H1 (cell line): ENCODE results near the gene RPUSD3. TPM values are rescaled to one million over a fixed set of nuclear protein-coding genes. Genes with fewer than 3 reads are reported as not detected.

ENCODE experiments used
- CTCF ChIA-PET: fragments of 300-600 bp; sonication (Branson Sonifier 250); formaldehyde crosslinking; loops from one replicate; lab custom pipeline; 2021; ENCODE audit not compliant: partially characterized antibody; lab: Charles Lee
- POLR2A ChIA-PET: fragments of 300-600 bp; sonication (Branson Sonifier 250); formaldehyde crosslinking; loops from one replicate; lab custom pipeline; 2021; ENCODE audit warnings: inconsistent platforms; ENCODE audit not compliant: partially characterized antibody; lab: Charles Lee
- DNase-seq, 2 experiments: peaks; one replicate each; pipeline versions ENCODE4 v3.0.0 to v3.0.0-alpha.2; 2010 to 2022; ENCODE audit warnings: low spot score in 2 of 2, low read depth in 1 of 2, mixed read lengths in 1 of 2
- FAIRE-seq: peaks from 2 replicates; lab custom pipeline; 2011; peaks lifted over from hg19 to GRCh38; lab: Jason Lieb, UNC
- H2AFZ ChIP-seq: 2 replicates; pipeline ENCODE4 v1.8.1; 2012; ENCODE audit warnings: low read length, inconsistent platforms
- H2AK5ac ChIP-seq: 2 replicates; pipeline ENCODE4 v1.6.1; 2013; ENCODE audit warnings: low read depth, low read length
- H2BK120ac ChIP-seq: replicated peaks from 2 replicates; pipeline ENCODE3; 2013; ENCODE audit warnings: low read depth, low read length, inconsistent platforms
- H2BK12ac ChIP-seq: 2 replicates; pipeline ENCODE4 v1.6.1; 2013; ENCODE audit warnings: low read depth, low read length
- H2BK15ac ChIP-seq: 2 replicates; pipeline ENCODE4 v1.6.1; 2013; ENCODE audit warnings: low read length
- H2BK20ac ChIP-seq: 2 replicates; pipeline ENCODE4 v1.6.1; 2013; ENCODE audit warnings: low read length
- H2BK5ac ChIP-seq: 2 replicates; pipeline ENCODE4 v1.6.1; 2013; ENCODE audit warnings: low read depth, low read length
- H3K14ac ChIP-seq: 2 replicates; pipeline ENCODE4 v1.6.1; 2013; ENCODE audit warnings: inconsistent platforms; ENCODE audit not compliant: insufficient read length
- H3K18ac ChIP-seq: 2 replicates; pipeline ENCODE4 v1.6.1; 2013; ENCODE audit warnings: low read length; ENCODE audit errors: extremely low read depth
- H3K23ac ChIP-seq: 2 replicates; pipeline ENCODE4 v1.6.1; 2013; ENCODE audit warnings: inconsistent platforms; ENCODE audit not compliant: insufficient read length
- H3K23me2 ChIP-seq: 2 replicates; pipeline ENCODE4 v1.6.1; 2013; ENCODE audit warnings: low read depth, low read length
- H3K27ac ChIP-seq: 2 replicates; pipeline ENCODE4 v1.6.1; 2011; ENCODE audit warnings: low read depth, low read length, inconsistent platforms
- H3K27me3 ChIP-seq, 4 experiments: replicated peaks in 1 of 4; 1 replicate in 1 of 4; 2 replicates in 3 of 4; pipeline versions ENCODE4 v1.6.1 to v1.8.1; 2011 to 2013; ENCODE audit warnings: low read length in 3 of 4, mild to moderate bottlenecking in 3 of 4, inconsistent platforms in 2 of 4, mixed read lengths in 2 of 4, moderate library complexity in 1 of 4; ENCODE audit not compliant: control insufficient read depth in 3 of 4, insufficient read depth in 3 of 4; ENCODE audit errors: extremely low read depth in 1 of 4
- H3K36me3 ChIP-seq, 4 experiments: 2 replicates each; pipeline versions ENCODE4 v1.6.1 to v1.8.1; 2011 to 2013; ENCODE audit warnings: mild to moderate bottlenecking in 4 of 4, low read length in 3 of 4, moderate library complexity in 2 of 4, control low read depth in 1 of 4, inconsistent platforms in 1 of 4; ENCODE audit not compliant: insufficient read depth in 4 of 4, control insufficient read depth in 2 of 4
- H3K4ac ChIP-seq: replicated peaks from 2 replicates; pipeline ENCODE3; 2013; ENCODE audit warnings: low read length, low read depth, mixed read lengths, inconsistent platforms; ENCODE audit not compliant: insufficient read length
- H3K4me1 ChIP-seq, 4 experiments: replicated peaks in 1 of 4; 1 replicate in 1 of 4; 2 replicates in 3 of 4; pipeline versions ENCODE4 v1.6.1 to v1.8.1; 2011 to 2013; ENCODE audit warnings: low read length in 3 of 4, inconsistent platforms in 2 of 4, mixed read lengths in 1 of 4; ENCODE audit not compliant: insufficient read depth in 4 of 4, control insufficient read depth in 3 of 4
- H3K4me2 ChIP-seq, 2 experiments: 2 replicates each; pipeline versions ENCODE4 v1.6.1 to v1.8.1; 2011 to 2013; ENCODE audit warnings: low read depth in 2 of 2, low read length in 2 of 2, control low read depth in 1 of 2, inconsistent platforms in 1 of 2, mild to moderate bottlenecking in 1 of 2; ENCODE audit not compliant: insufficient read depth in 1 of 2
- H3K4me3 ChIP-seq, 4 experiments: fragments of 200-600, 300-600 bp in 1 of 4; sonication (generic), shearing (Covaris generic), sonication (Bioruptor Twin) in 1 of 4; 2 replicates each; pipeline versions ENCODE4 v1.5.1 to v1.8.1; 2011 to 2016; ENCODE audit warnings: low read length in 4 of 4, low read depth in 3 of 4, control low read depth in 2 of 4, inconsistent platforms in 2 of 4, mild to moderate bottlenecking in 2 of 4, mixed read lengths in 1 of 4, moderate library complexity in 1 of 4; ENCODE audit not compliant: insufficient read depth in 2 of 4; ENCODE audit errors: extremely low read depth in 1 of 4
- H3K56ac ChIP-seq: replicated peaks from 2 replicates; pipeline ENCODE3; 2013; ENCODE audit warnings: low read depth, mild to moderate bottlenecking, mixed read lengths, low read length, inconsistent platforms; ENCODE audit not compliant: insufficient read length
- H3K79me1 ChIP-seq: 2 replicates; pipeline ENCODE4 v1.6.1; 2013; ENCODE audit warnings: low read depth, low read length, control low read depth
- H3K79me2 ChIP-seq, 2 experiments: 2 replicates each; pipeline versions ENCODE4 v1.6.1 to v1.8.1; 2012 to 2013; ENCODE audit warnings: low read length in 2 of 2, mild to moderate bottlenecking in 2 of 2, inconsistent platforms in 1 of 2; ENCODE audit not compliant: insufficient read depth in 2 of 2, control insufficient read depth in 1 of 2
- H3K9ac ChIP-seq, 4 experiments: replicated peaks in 1 of 4; 1 replicate in 1 of 4; 2 replicates in 3 of 4; pipeline versions ENCODE4 v1.6.1 to v1.8.1; 2011 to 2013; ENCODE audit warnings: low read depth in 3 of 4, low read length in 3 of 4, control low read depth in 2 of 4, mild to moderate bottlenecking in 2 of 4, moderate library complexity in 2 of 4, inconsistent platforms in 1 of 4; ENCODE audit errors: extremely low read depth in 1 of 4
- H3K9me3 ChIP-seq, 2 experiments: 2 replicates each; pipeline versions ENCODE4 v1.6.1 to v1.8.1; 2012 to 2013; ENCODE audit warnings: mild to moderate bottlenecking in 2 of 2, moderate library complexity in 2 of 2, control low read depth in 1 of 2, inconsistent platforms in 1 of 2, low read depth in 1 of 2, low read length in 1 of 2, mixed read lengths in 1 of 2; ENCODE audit not compliant: insufficient read depth in 2 of 2
- H4K20me1 ChIP-seq, 2 experiments: replicated peaks in 1 of 2; 2 replicates each; pipeline versions ENCODE3 to v1.8.1; 2011 to 2013; ENCODE audit warnings: inconsistent platforms in 2 of 2, low read length in 2 of 2, mild to moderate bottlenecking in 1 of 2; ENCODE audit not compliant: insufficient read depth in 2 of 2, control insufficient read depth in 1 of 2
- H4K5ac ChIP-seq: 2 replicates; pipeline ENCODE4 v1.6.1; 2013; ENCODE audit warnings: low read length, low read depth, mixed read lengths, inconsistent platforms; ENCODE audit not compliant: insufficient read length
- H4K8ac ChIP-seq: 2 replicates; pipeline ENCODE4 v1.8.0; 2013; ENCODE audit warnings: mild to moderate bottlenecking, moderate library complexity, low read length, inconsistent platforms; ENCODE audit not compliant: insufficient read depth; ENCODE audit errors: extremely low read depth
- H4K91ac ChIP-seq: replicated peaks from 2 replicates; pipeline ENCODE3; 2013; ENCODE audit warnings: low read length, mixed read lengths, inconsistent platforms; ENCODE audit not compliant: insufficient read length
- BCL11A ChIP-seq, 2 experiments: IDR thresholded peaks; one replicate each; pipeline ENCODE4 v1.6.1; 2011; ENCODE audit warnings: low read depth in 2 of 2, low read length in 2 of 2, mild to moderate bottlenecking in 2 of 2
- EZH2 ChIP-seq: fragments of 200-600 bp; sonication (generic); IDR thresholded peaks from 2 replicates; pipeline ENCODE4 v1.7.1; 2012; ENCODE audit warnings: low read depth, mild to moderate bottlenecking, moderate library complexity, low read length, inconsistent platforms; ENCODE audit not compliant: severe bottlenecking
- JUN ChIP-seq: IDR thresholded peaks from 2 replicates; pipeline ENCODE4 v1.6.1; 2011; ENCODE audit warnings: low read depth, mild to moderate bottlenecking, improper control_type of control experiment, low read length
- JUND ChIP-seq: IDR thresholded peaks from 2 replicates; pipeline ENCODE4 v1.6.1; 2011; ENCODE audit warnings: mild to moderate bottlenecking, improper control_type of control experiment, low read length
- KDM5A ChIP-seq: fragments of 200-600 bp; IDR thresholded peaks from 2 replicates; pipeline ENCODE4 v1.7.1; 2012; ENCODE audit warnings: mild to moderate bottlenecking, low read length, inconsistent platforms, mixed read lengths
- NANOG ChIP-seq: IDR thresholded peaks from 2 replicates; pipeline ENCODE4 v1.6.1; 2011; ENCODE audit warnings: low read length, low read depth, mild to moderate bottlenecking, inconsistent platforms; ENCODE audit not compliant: insufficient read depth, poor library complexity, severe bottlenecking
- POLR2A ChIP-seq, 2 experiments: IDR thresholded peaks; 1 replicate in 1 of 2; 2 replicates in 1 of 2; pipeline ENCODE4 v1.6.1; 2011; ENCODE audit warnings: low read depth in 2 of 2, low read length in 2 of 2, mild to moderate bottlenecking in 2 of 2; ENCODE audit errors: control extremely low read depth in 1 of 2
- WGBS, 2 experiments: shearing (Covaris generic) in 1 of 2; methylation state at CpG; one replicate each; pipeline versions ENCODE4 v1.1.6 to v1.1.7; 2013 to 2015; ENCODE audit warnings: low lambda C conversion rate in 2 of 2, mixed read lengths in 2 of 2, inconsistent platforms in 1 of 2, low coverage in 1 of 2, missing lambda C conversion rate in 1 of 2; ENCODE audit not compliant: insufficient replicate concordance in 2 of 2, insufficient coverage in 1 of 2, insufficient read length in 1 of 2; ENCODE audit errors: extremely low coverage in 1 of 2, missing lambda C conversion rate in 1 of 2; 5-methylcytosine and 5-hydroxymethylcytosine counted together
- polyA plus RNA-seq, 7 experiments: library from polyadenylated mRNA; depleted of rRNA in 3 of 7; stranded (reverse) in 5 of 7; unstranded in 2 of 7; fragments of >200 nt in 5 of 7; fragments of 200-250 nt in 2 of 7; gene quantifications; 1 replicate in 5 of 7; 2 replicates in 1 of 7; 4 replicates in 1 of 7; pipeline versions ENCODE4 v1.2.1 to v1.2.3, GENCODE V29; 2011 to 2013; ENCODE audit warnings: missing spikeins in 2 of 7, mixed read lengths in 2 of 7
- total RNA-seq: library from RNA; stranded (reverse); fragmentation: NEBNext Ultra II Directional; extraction: Animal tissue kit (Norgen Biotek cat#: 25700); gene quantifications from 2 replicates; pipeline ENCODE4 v1.2.1, GENCODE V29; 2021
- TF ChIP-seq, protein P1 (sequence below): IDR thresholded peaks from 2 replicates; pipeline ENCODE4 v1.6.1; 2011; ENCODE audit warnings: low read depth, mild to moderate bottlenecking, low read length; ENCODE audit not compliant: insufficient read depth

RPUSD3 gene
- total and polyA plus RNA-seq, 2 of the 8 experiments (the other 6 are each of a cell fraction or from before 2014, with no cell fraction given): 68.4 to 154 TPM

DNA sequence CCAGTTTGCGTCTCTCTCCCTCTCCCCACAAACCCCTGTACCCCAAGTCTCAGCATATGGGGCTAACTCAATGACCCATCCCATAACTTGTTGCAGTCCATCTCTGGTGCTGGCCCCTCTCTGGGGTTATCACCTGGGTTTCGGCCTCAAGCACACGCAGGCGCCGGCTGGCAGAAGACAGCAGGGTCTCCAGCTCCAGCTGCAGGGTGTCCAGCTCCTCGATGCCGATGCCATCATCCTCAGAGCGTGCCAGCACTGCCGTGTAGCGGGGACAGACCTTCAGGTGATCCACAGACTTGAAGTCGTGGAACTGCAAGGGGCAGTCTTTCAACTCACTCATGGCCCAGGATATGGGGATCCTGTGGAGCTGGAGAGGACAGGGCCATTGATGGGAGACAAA lies 52.7 kb downstream of the RPUSD3 start:
- 96% methylated on average over 11 of the region's 11 CpGs; no CpG with 5 or more reads in 1 of the 2 experiments for WGBS, 2 experiments
- H3K4ac ChIP-seq: no peak overlapping the region
- H3K4me2 ChIP-seq: peak overlapping the region in 1 of 2 experiments; percentile 83; a peak in 1 of 4 replicates
- DNase-seq (no peak), FAIRE-seq (no peak)
- H4K91ac ChIP-seq: no peak overlapping the region
- H4K8ac ChIP-seq: no peak overlapping the region; the same call in 1 of the 2 replicates
- ChIA-PET POLR2A (interaction anchor here (0.7 to 1.8 kb wide), 8 partner anchors 14 to 130 kb away, joined by 3 to 13 read pairs (median 3); partner anchors contain the start of genes BRPF1 and CAMK1), CTCF (interaction anchor here (0.9 to 1.6 kb wide), 3 partner anchors 9 to 19 kb away, joined by 3 to 5 read pairs (median 4); no protein-coding TSS in a partner anchor)
- no peak overlapping the region for H3K27ac ChIP-seq
- peaks cover 0 to 8% (median 0%) of the 10 kb centered on the region in 4 experiments; a peak in 2 of 7 replicates for H3K4me1 ChIP-seq
- H3K23ac ChIP-seq: no peak overlapping the region
- H2BK12ac ChIP-seq: no peak overlapping the region
- no peaks in the 10 kb centered on the region for H3K9me3 ChIP-seq
- no peak overlapping the region for H2BK20ac ChIP-seq
- peaks cover 0 to 1% of the 10 kb centered on the region in 2 experiments for H4K20me1 ChIP-seq
- H2BK120ac ChIP-seq: no peak overlapping the region
- peaks cover 2 to 30% (median 15%) of the 10 kb centered on the region in 4 experiments; a peak in 6 of 8 replicates for H3K36me3 ChIP-seq
- no peak overlapping the region for H2AK5ac ChIP-seq
- peak overlapping the region; percentile 25; the same call in 1 of the 2 replicates for H2BK15ac ChIP-seq
- H2AFZ ChIP-seq: no peak overlapping the region
- no peaks in the 10 kb centered on the region for H3K27me3 ChIP-seq
- no peak overlapping the region for H3K56ac ChIP-seq
- H3K79me2 ChIP-seq: peaks cover 0 to 32% of the 10 kb centered on the region in 2 experiments; a peak in 2 of 4 replicates
- TF ChIP-seq JUN (no peak), EZH2 (no peak), POLR2A (IDR thresholded peaks at IDR 0.05; ENCODE audit: control extremely low read depth in 1 of 2, low read depth in 2 of 2, low read length in 2 of 2) (no peak), NANOG (no peak), KDM5A (no peak), JUND (no peak), BCL11A (IDR thresholded peaks at IDR 0.05; ENCODE audit: low read depth in 2 of 2, low read length in 2 of 2) (no peak)
- TF ChIP-seq, protein P1, sequence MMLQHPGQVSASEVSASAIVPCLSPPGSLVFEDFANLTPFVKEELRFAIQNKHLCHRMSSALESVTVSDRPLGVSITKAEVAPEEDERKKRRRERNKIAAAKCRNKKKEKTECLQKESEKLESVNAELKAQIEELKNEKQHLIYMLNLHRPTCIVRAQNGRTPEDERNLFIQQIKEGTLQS: no peak
- no peak overlapping the region for H3K14ac ChIP-seq
- H3K18ac ChIP-seq: no peak overlapping the region
- peak overlapping the region in 2 of 4 experiments; percentile 89 to 93; a peak in 2 of 8 replicates for H3K4me3 ChIP-seq
- no peak overlapping the region for H2BK5ac ChIP-seq
- H4K5ac ChIP-seq: no peak overlapping the region
- H3K79me1 ChIP-seq: peaks cover 9% of the 10 kb centered on the region
- peak overlapping the region in 1 of 4 experiments; percentile 54; a peak in 2 of 7 replicates for H3K9ac ChIP-seq
- peaks cover 8% of the 10 kb centered on the region for H3K23me2 ChIP-seq
